Right lobe of liver (tissue), 4 donors: ENCODE results near the gene FOXE3.

Experiments used
- CTCF ChIP-seq, 4 donors: fragments of 200-600 bp in 3 of 4; fragments of 450-650 bp in 1 of 4; IDR thresholded peaks; one replicate each; pipeline versions ENCODE4 v1.5.1 to v1.8.0; 2016 to 2022; ENCODE audit warnings: antibody characterized with exemption in 4 of 4, mild to moderate bottlenecking in 2 of 4
- POLR2A ChIP-seq: fragments of 450-650 bp; IDR thresholded peaks from one replicate; pipeline ENCODE4 v1.6.1; 2017; ENCODE audit warnings: antibody characterized with exemption, mild to moderate bottlenecking
- donor health status: DM: no; HTN: no; CAD: no.
- donor health status: DM: no; HTN: no; CAD: no.
- donor health status: DM: no; HTN: yes; CAD: no.

GRCh38 chr1:47441450-47442106, 25.5 kb downstream of the FOXE3 start:
- TF ChIP-seq POLR2A = no peak
- no peak for TF ChIP-seq CTCF (IDR thresholded peaks at IDR 0.05)
